Loucy (cell line): ENCODE measurements around the gene CBLL2.

ENCODE experiments used
- H2AFZ ChIP-seq: fragments of 200-600 bp; sonication (generic); 2 replicates; pipeline ENCODE4 v1.6.0; 2016; ENCODE audit warnings: antibody characterized with exemption, mild to moderate bottlenecking, low read length, moderate library complexity
- H3F3A ChIP-seq: fragments of 200-600 bp; 2 replicates; pipeline ENCODE4 v1.6.0; 2016; ENCODE audit warnings: antibody characterized with exemption, low read depth, mild to moderate bottlenecking
- H3K27me3 ChIP-seq: fragments of 200-600 bp; sonication (generic); 2 replicates; pipeline ENCODE4 v1.6.1; 2014; ENCODE audit warnings: low read length, mild to moderate bottlenecking; ENCODE audit not compliant: insufficient read depth, poor library complexity, severe bottlenecking
- H3K36me3 ChIP-seq: fragments of 200-600 bp; sonication (generic); 2 replicates; pipeline ENCODE4 v1.6.1; 2016; ENCODE audit warnings: low read length; ENCODE audit not compliant: insufficient read depth
- H3K4me1 ChIP-seq: fragments of 200-600 bp; sonication (generic); 2 replicates; pipeline ENCODE4 v1.5.1; 2014; ENCODE audit warnings: low read length, mild to moderate bottlenecking; ENCODE audit not compliant: insufficient read depth, poor library complexity, severe bottlenecking
- H3K4me2 ChIP-seq: fragments of 200-600 bp; sonication (generic); 2 replicates; pipeline ENCODE4 v1.6.0; 2014; ENCODE audit warnings: antibody characterized with exemption, low read length, low read depth, mild to moderate bottlenecking; ENCODE audit not compliant: poor library complexity, severe bottlenecking
- H3K4me3 ChIP-seq: fragments of 200-600 bp; sonication (generic); 2 replicates; pipeline ENCODE4 v1.5.1; 2014; ENCODE audit warnings: low read length, mild to moderate bottlenecking, mixed read lengths; ENCODE audit not compliant: poor library complexity, severe bottlenecking
- H3K79me2 ChIP-seq: fragments of 200-600 bp; sonication (generic); 2 replicates; pipeline ENCODE4 v1.6.1; 2014; ENCODE audit warnings: low read length; ENCODE audit not compliant: insufficient read depth
- H3K9ac ChIP-seq: fragments of 200-600 bp; sonication (generic); 2 replicates; pipeline ENCODE4 v1.6.0; 2014; ENCODE audit warnings: mild to moderate bottlenecking, low read depth, low read length, moderate library complexity; ENCODE audit not compliant: poor library complexity, severe bottlenecking
- H3K9me2 ChIP-seq: fragments of 200-600 bp; sonication (generic); replicated peaks from 2 replicates; pipeline ENCODE4 v1.6.1; 2016; ENCODE audit warnings: low read depth, low read length, mixed read lengths
- H3K9me3 ChIP-seq: fragments of 200-600 bp; sonication (generic); 2 replicates; pipeline ENCODE4 v1.6.1; 2014; ENCODE audit warnings: mild to moderate bottlenecking, antibody characterized with exemption, low read length, low read depth; ENCODE audit not compliant: insufficient read depth
- H4K20me1 ChIP-seq: fragments of 200-600 bp; sonication (generic); 2 replicates; pipeline ENCODE4 v1.6.0; 2014; ENCODE audit warnings: antibody characterized with exemption, low read length, mild to moderate bottlenecking; ENCODE audit not compliant: insufficient read depth, poor library complexity, severe bottlenecking
- CTCF ChIP-seq: fragments of 200-600 bp; sonication (generic); conservative IDR thresholded peaks from 2 replicates; pipeline ENCODE4 v1.5.1; 2014; ENCODE audit warnings: mild to moderate bottlenecking, antibody characterized with exemption, low read length
- EZH2phosphoT487 ChIP-seq: fragments of 200-600 bp; IDR thresholded peaks from 2 replicates; pipeline ENCODE4 v1.6.1; 2018; ENCODE audit warnings: antibody characterized with exemption, mild to moderate bottlenecking, moderate library complexity, borderline replicate concordance

CBLL2 gene

GRCh38 chrX:22249371-22249770, 23.3 kb upstream of the CBLL2 start:
- Histone ChIP-seq H3K79me2 (no peaks in the 10 kb centered on the region), H3K4me2 (no peak overlapping the region), H3K36me3 (no peaks in the 10 kb centered on the region), H3K4me1 (no peaks in the 10 kb centered on the region), H4K20me1 (no peaks in the 10 kb centered on the region), H3K4me3 (no peak overlapping the region), H3K9me2 (no peaks in the 10 kb centered on the region), H3F3A (no peaks in the 10 kb centered on the region), H3K27me3 (no peaks in the 10 kb centered on the region), H3K9ac (no peak overlapping the region), H3K9me3 (no peaks in the 10 kb centered on the region), H2AFZ (no peak overlapping the region)
- TF ChIP-seq CTCF (no peak), EZH2phosphoT487 (no peak)

- Histone ChIP-seq H3K9me3 (no peaks in the 10 kb centered on the region), H3K9me2 (no peaks in the 10 kb centered on the region), H3K4me1 (no peaks in the 10 kb centered on the region), H3K27me3 (no peaks in the 10 kb centered on the region), H3K9ac (no peak overlapping the region), H3K4me2 (no peak overlapping the region), H3F3A (no peaks in the 10 kb centered on the region), H3K4me3 (no peak overlapping the region), H3K36me3 (no peaks in the 10 kb centered on the region), H2AFZ (no peak overlapping the region), H4K20me1 (no peaks in the 10 kb centered on the region), H3K79me2 (no peaks in the 10 kb centered on the region)
- no peak for TF ChIP-seq CTCF
- no peak for TF ChIP-seq EZH2phosphoT487
Measured at GRCh38 chrX:22268706-22269105, 4.0 kb upstream of the CBLL2 start.

GRCh38 chrX:22273714-22274317, 1.1 kb downstream of the CBLL2 start:
- Histone ChIP-seq H3K4me2 (no peak overlapping the region), H3K4me1 (no peaks in the 10 kb centered on the region)
- no peak for TF ChIP-seq EZH2phosphoT487
- TF ChIP-seq CTCF = no peak

More at GRCh38 chrX:22273714-22274317, 1.1 kb downstream of the CBLL2 start:
- H3K4me3 ChIP-seq = no peak overlapping the region
- H4K20me1 ChIP-seq = no peaks in the 10 kb centered on the region
- no peaks in the 10 kb centered on the region for H3K27me3 ChIP-seq
- H3K9me3 ChIP-seq = no peaks in the 10 kb centered on the region
- no peaks in the 10 kb centered on the region for H3K36me3 ChIP-seq
- no peaks in the 10 kb centered on the region for H3F3A ChIP-seq
- H2AFZ ChIP-seq = no peak overlapping the region
- H3K9me2 ChIP-seq = no peaks in the 10 kb centered on the region
- no peak overlapping the region for H3K9ac ChIP-seq
- H3K79me2 ChIP-seq = no peaks in the 10 kb centered on the region
